ENCODE results near the gene MASTL.
"Not testable (repeated sequence)": the region's sequence is repeated elsewhere in the genome, so short reads cannot be mapped to it uniquely, and the experiment has no call there.

Gene MASTL

DNA sequence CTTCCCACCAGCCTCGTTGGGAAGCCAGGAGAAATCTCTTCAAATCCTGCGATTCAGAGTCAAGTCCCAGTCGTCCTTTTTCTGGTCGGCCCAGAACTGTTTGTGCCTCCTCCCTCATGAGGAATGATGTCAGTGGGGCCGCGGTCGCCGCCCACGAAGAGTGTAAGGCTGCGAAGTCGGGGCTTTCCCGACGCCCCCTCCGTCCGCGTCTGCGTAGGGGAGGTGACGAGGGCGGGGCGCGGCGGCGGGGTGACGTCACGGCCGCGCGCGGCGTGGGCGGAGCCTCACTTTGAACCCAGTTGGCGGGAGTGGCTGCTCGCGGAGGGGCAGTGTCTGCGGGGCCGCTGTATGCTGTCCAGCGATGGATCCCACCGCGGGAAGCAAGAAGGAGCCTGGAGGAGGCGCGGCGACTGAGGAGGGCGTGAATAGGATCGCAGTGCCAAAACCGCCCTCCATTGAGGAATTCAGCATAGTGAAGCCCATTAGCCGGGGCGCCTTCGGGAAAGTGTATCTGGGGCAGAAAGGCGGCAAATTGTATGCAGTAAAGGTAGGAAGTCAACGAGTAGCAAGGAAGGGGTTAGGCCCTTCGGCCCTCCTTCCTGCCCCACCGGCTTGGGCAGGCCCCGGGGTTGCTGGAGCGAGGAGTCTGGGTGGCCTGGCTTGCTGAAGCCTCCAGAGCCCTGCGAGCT is at the start of gene MASTL:
Gene MASTL, plus strand, starts transcription at position 287 of the 689 bp plus-strand sequence. Its CDS starts 75 bp downstream, at position 362.
- DNase-seq: peak; percentile 85

DNA sequence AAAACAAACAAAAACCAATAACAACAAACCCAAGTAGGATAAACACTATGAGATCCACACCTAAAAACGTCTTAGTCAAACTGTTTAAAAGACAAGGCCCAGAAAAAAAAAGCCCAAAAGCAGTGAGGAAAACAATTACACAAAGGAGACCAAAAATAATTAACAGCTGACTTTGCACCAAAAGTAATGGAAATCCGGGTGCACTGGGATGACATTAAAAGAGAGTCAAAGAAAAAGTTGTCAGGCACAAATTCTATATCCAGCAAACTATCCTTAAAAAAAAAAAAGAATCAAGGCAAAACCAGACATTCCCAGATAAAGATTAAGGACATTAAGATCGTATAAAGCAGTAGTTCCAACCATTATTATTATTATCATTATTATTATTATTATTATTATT is 47.0 kb upstream of the MASTL start:
- no peak for DNase-seq

DNA sequence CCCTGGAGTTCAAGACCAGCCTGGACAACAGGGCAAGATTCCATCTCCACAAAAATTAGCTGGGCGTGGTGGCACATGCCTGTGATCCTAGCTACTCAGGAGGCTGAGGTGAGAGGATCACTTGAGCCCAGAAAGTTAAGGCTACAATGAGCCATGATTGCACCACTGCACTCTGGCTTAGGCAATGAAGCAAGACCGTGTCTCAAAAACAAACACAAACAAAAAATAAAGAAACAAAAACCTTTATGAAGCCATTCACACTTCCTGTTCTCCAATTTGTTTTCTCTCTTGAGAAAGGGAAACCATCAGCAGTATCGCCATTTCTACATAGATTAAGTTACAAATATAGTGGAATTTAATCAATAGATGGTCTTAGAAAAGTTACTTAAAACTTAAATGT is 20.8 kb upstream of the MASTL start:
- DNase-seq: no peak

DNA sequence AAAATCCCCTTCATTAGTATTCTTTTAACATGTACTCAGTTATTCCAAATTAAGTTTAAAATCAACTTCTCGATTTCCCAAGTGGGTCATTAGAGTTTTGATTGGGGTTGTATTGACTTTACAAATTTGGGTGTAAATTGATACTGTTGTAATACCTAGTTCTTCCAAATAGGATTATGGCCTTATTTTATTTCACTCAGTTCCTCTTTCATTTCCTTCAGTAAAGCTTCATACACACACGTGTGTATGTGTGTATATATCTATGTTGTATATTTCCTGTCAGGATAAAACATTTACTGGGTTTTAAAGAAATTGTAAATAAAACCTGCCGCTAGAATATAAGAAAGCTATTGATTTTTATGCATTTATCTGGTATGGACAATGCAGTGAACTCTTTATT is 16.9 kb upstream of the MASTL start:
- DNase-seq: no peak

DNA sequence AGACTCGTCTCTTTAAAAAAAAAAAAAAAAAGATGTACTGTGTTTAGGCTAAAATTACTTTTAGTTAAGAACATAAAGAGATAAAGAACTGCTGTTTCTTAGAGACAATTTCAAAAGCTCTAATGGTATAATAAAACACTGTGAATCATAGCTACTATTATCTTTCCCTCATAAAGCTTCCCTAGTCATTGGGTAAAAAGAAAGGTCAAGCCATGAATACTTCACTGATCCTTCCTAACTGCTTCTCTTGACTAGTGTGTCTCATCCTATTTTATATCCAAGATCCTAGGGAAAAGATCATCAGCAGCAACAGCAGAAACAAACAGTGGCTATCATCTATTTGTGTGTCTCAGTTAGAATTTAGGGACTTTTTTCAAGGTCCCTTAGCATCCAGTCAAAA is 11.5 kb upstream of the MASTL start:
- DNase-seq: no peak

DNA sequence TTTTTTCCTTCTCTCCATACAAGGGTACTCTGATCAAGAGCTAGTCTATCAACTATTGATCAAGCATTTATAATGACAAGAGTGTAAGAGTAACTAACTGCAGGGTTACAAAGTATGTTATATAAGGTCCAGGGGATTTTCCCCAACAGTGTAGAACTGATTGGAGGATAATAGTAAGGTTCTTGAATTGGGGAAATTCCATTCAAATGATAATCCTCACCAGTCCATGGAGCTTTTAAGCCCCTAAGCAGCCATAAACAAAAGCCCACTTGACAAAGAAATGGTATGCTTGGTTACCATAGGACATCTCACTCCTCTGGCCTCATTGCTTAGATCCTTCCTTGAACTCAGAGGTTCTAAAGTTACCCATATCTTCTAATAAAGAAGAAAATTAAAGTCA is 9.2 kb upstream of the MASTL start:
- no peak for DNase-seq

DNA sequence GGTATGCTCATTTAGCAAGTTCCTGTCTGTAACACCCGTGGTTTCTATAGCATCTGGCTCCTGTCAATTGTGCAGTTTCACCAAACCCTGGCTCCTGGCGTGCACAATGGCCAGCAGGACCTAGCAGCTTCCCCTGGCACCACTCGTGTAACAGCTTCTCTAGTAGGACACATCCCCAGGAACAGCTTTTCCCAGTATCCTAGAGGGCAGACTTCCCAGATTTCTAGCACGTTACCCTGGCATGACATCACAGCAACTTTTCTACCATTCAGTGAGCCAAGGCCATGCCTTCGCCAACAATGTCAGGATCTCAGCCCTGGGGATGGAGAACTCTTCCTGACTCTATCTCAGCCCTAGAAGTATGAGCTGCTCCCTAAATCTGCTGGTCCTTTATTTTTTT is 7.5 kb upstream of the MASTL start:
- DNase-seq: no peak

DNA sequence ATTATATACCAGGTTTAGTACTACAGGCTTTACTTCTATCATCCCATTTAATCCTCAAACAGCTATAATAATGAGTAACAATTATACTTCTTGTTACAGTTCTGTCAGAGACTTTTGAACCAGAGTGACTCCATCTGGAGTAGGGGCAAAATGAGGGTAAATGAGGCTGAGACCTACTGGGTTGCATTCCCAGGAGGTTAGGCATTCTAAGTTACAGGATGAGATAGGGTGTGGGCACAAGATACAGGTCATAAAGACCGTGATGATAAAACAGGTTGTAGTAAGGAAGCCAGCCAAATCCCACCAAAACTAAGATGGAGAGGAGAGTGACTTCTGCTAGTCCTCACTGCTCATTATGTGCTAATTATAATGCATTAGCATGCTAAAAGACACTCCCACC is 4.9 kb upstream of the MASTL start:
- DNase-seq: no peak

DNA sequence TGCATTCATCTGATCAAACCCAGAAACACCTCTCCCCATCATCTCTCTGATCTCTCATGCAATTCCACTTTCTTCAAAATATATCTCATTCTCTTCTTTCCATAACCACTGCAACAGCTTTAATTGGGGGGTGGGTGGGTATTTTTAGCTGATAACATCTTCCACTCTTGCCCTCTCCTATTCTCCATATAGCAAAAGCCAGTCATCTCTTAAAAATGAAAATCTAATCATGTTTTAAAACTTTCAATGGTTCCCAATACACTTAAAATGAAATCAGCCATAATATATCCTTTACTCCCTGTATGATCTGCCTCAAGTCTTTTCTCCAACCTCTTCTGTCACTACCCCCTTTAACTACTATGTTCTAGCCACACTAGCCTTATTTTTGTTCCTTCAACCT is 2.5 kb upstream of the MASTL start:
- no peak for DNase-seq

DNA sequence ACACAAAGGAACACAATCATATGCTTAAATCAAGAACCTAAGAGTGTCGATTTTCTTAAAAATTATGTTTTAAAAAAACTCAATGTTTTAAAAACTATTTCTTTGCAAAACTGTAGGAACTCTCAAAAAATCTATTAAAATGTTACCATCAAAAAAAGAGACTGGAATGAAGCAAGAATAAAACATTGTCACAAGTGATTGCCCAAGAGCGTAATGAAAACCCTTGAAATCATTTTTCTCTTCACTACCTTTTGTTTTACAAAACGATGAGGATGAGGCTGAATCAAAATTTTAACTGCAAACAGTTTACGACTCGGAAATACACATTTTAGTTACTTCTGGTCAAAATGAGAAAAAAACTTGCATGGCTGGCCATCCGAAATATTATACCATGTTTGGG is 1.8 kb upstream of the MASTL start:
- no peak for DNase-seq

DNA sequence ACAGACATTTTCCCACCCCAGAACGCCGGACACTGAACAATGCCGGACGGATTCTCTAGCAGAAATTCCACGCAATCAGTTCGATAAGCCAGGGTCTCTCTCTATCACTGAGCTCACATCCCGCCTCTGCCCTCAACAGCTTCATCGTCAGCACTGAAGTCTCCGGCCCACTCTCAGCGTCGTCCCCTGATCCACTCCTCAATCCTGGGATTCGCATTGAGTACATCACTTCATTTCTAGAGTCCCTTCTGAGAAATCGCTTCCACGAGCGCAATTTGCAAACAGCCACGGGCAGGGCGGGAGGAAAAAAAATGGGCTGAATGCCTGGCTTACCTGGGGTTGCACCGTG is 1.3 kb upstream of the MASTL start:
- peak in 1 of 2 donors; percentile 15 for DNase-seq

DNA sequence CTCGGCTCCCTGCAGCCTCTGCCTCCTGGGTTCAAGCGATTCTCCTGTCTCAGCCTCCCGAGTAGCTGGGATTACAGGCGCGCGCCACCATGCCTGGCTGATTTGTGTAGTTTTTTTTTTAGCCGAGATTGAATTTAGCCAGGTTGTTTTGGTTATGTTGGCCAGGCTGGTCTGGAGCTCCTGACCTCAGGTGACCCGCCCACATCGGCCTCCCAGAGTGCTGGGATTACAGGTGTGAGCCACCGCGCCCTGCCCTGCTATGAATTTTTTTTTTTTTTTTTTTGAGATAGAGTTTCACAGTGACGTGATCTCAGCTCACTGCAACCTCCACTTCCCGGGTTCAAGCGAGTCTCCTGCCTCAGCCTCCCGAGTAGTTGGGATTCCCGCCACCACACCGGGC is 1.4 kb downstream of the MASTL start:
- DNase-seq: not testable (repeated sequence)

DNA sequence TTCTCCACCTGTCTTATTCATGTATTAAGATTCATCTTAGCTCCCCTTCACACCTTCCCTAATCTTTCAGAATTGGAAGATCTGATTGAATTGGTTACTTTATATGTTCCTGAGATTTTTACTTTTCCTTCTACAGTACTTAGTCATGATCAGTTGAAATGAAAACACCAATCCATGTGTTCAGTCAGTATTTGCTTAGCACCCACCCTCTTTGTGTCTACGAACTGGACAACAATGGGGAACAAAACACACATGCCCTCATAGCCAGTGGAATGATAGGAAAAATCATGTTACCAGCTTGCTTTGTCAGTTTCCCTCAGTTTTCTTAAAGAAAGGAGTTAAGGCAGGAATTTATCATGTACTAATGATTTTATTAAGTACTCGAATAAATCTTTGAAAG is 2.0 kb downstream of the MASTL start:
- no peak for DNase-seq

DNA sequence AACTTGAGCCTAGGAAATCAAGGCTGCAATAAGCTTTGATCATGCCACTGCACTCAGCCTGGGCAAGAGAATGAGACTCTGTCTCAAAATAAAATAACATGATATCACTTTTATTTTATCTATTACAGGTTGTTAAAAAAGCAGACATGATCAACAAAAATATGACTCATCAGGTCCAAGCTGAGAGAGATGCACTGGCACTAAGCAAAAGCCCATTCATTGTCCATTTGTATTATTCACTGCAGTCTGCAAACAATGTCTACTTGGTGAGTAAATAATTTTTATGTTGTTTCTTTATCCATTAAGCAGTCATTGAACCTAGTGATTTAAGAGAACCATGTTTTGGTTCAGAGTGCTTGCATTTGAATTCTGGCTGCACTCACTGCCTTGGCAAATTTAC is 3.3 kb downstream of the MASTL start:
- no peak for DNase-seq

DNA sequence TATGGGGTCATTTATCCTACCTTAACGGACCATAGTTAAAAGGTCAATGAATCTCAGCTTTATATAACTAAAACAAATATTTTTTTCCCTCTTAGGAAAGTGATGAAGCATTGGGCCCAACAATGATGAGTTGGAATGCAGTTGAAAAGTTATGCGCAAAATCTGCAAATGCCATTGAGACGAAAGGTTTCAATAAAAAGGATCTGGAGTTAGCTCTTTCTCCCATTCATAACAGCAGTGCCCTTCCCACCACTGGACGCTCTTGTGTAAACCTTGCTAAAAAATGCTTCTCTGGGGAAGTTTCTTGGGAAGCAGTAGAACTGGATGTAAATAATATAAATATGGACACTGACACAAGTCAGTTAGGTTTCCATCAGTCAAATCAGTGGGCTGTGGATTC is 14.7 kb downstream of the MASTL start:
- no peak for DNase-seq

DNA sequence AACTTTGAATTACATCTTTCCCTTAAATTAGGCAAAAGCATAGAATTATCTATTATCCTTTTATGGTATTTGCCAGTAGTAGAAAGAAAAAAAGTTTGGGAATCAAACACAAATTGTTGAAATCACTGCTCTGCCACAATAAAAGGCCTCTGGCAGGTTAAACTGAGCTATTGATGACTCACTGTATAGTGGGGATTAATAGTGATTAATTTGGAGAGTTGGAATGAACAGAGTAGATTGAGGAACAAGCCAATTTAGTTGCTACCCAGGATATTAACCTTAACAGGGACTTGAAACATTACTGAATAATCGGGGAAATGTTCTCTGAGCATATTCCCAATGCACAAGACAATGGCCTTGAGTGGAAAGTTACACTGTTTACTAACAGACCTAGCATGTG is 33.1 kb downstream of the MASTL start:
- DNase-seq: no peak

DNA sequence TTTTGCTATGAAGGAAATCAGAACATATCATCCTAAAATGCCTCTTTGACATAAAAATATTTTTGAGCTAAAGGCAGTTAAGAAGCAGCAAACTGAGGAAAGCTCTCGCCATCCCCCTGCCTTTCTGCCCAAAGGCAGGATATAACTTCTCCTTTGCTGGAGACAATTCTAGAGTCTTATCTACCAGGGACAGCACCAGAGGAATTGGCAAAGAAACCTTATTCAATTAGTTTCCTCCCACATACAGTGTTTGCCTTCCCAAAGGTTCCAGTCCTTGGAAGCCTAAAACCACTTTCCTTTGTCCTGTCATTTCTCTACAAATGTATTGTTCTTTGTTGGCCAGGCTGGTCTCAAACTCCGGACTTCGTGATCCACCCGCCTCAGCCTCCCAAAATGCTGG is 33.7 kb downstream of the MASTL start:
- DNase-seq: no peak

DNA sequence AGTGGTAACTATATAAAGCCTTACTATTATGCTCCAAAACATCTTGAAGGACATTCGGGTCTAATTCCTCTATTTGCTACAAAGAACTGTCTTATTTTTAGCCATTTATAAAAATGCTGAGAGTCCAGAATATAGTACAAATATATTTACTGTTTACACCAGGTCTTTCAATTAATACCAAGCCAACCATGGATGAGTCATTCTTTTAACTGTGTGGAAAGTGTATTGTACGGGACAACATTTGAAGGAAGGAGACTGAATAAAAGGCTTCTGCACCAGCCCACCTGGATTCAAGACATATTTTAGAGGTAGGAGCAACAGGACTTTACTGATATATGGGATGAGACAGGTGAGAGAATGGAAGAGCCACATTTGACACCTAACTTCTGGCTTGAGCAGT is 35.4 kb downstream of the MASTL start:
- no peak for DNase-seq

DNA sequence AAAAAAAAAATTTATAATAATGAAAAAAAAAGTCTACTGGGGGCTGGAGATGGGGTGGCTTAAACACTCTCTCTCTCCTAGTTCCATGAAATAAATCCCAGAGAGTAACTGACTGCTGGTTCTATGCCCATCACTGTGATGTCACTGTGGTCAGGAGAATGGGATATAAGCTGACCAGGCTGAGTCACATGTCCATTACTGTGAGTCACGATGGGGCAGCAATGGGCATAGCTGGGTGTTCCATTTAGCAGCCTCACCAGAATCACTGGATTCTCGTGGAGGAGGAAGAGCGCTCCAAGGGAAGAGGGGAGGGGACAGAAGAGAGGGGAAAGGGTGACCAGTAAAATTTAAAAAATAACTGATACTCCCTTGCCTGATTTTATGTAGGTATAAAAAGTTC is 37.1 kb downstream of the MASTL start:
- DNase-seq: no peak

DNA sequence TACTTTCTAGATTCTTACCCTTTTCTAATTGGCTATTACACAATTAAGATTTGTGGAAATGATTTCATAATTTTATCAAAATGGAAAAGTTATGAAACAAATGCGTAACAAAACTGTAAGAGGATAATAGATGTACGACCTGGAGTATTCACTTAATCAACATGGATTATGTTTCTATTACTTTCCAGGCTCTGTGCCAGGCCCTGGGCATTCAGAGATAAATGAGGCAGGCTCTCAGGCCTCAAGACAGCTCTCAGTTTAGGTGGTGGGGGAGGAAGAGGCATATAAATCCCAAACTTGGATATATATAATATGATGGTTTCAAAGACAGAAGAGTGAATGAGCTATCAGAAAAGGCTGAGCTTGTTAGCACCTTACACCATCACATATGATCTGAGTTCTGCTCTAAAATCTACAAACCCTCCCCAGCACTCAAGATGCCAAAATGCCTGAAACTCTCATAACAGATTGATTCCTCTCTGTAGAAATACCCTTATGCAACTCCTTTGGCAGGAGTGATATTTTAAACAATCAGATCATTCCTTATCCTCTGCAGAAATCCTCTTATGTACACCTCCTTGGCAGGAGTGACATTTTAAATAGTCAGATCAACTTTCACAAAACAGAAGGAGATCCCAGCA is 42.9 kb downstream of the MASTL start:
- DNase-seq: no peak

DNA sequence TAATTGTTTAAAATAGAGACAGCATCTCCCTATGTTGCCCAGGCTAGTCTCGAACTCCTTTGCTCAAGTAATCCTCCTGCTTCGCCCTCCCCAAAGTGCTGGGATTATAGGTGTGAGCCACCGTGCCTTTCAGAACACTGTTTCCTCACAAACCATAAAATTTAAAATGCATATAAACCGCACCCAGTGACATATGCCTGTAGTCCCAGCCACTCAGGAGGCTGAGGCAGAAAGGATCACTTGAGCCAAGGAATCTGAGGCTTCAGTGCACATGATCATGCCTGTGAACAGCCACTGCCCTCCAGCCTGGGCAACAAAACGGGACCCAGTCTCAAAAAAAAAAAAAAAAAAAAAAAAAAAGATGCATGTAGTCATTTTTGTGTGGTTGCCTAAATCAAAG is 48.7 kb downstream of the MASTL start:
- DNase-seq: no peak

DNA sequence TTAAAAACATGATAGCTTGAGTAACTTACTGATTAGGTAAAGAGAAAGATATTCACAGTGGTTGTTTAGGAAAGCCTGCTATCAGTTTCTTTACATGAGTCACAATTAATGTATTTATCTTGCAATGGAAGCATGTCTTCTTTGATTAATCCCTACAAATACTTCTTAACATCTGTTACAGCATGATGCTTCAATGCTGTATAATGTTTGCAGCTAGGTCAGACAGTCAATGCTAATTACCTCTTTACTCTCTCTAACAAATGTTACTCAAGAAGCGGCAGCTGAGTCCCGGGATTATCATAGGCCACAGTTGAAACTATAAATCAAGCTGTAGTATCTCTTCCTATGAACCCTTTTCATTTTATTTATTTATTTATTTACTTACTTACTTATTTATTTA is 52.2 kb downstream of the MASTL start:
- no peak for DNase-seq

DNA sequence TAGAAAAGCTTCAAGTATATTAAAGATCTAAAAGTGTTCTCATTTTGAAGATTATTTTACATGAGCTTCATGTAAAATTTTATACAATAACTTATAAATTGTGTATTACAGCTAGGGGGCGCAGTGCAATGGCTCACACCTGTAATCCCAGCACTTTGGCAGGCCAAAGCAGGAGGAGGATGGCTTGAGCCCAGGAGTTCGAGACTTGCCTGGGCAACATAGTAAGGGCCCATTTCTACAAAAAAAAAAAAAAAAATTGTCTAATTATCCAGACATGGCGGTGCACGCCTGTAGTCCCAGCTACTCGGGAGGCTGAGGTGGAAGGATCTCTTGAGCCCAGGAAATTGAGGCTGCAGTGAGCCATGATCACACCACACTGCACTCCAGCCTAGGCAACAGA is 68.8 kb downstream of the MASTL start:
- no peak for DNase-seq

DNA sequence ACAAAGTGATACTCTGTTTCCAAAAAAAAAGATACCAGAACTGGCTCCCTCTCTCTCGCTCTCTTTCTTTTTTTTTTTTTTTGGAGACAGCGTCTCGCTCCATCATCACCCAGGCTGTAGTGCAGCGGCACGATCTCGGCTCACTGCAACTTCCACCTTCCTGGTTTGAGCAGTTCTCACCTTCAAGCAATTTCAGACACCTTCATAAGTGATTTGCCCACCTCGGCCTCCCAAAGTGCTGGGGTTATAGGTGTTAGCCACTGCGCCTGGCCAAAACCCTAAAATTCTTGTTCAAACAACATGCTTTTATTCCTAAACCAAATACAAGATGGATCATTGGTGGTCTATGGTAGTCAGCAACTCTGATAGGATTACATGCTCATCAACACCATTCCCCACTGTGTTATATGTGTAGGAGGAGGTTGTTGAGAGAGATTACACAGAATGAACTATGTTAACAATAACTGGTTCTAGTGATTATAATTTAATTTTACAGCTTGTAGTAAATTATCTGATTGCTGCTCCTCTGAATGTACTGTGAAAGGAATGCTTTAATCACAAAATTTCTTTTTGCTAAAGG is 69.9 kb downstream of the MASTL start:
- DNase-seq: no peak
